ENCODE measurements around the gene UBL4A. TPM values are rescaled to one million over a fixed set of nuclear protein-coding genes. Genes with fewer than 3 reads are reported as not detected.
A peak's percentile ranks its signal among the peaks of the same experiment; 100 is the strongest.

UBL4A gene
- total RNA-seq, 3 donors from 2014 or later (not counting 1 experiment from before 2014, with no cell fraction given), result 11.7 to 22.4 (median 17.6) TPM

GRCh38 chrX:154445776-154446175, 40.6 kb downstream of the UBL4A start:
- Histone ChIP-seq H3K36me3 (ENCODE audit: control insufficient read depth, insufficient read depth, low read length) (peaks cover 27% of the 10 kb centered on the region), H3K27ac (ENCODE audit: low read length) (no peak overlapping the region), H3K4me3 (ENCODE audit: low read length) (no peak overlapping the region), H3K27me3 (ENCODE audit: control insufficient read depth, insufficient read depth, low read length) (no peaks in the 10 kb centered on the region), H3K4me1 (ENCODE audit: control insufficient read depth, insufficient read depth, low read length) (peaks cover 25% of the 10 kb centered on the region), H3K9me3 (ENCODE audit: control insufficient read depth, insufficient read depth, low read length) (no peaks in the 10 kb centered on the region)
- no peak for TF ChIP-seq CTCF (IDR thresholded peaks at IDR 0.05)
- Mint-ChIP-seq H3K4me3 (peak overlapping the region; percentile 40), H3K9me3 (no peaks in the 10 kb centered on the region), H3K36me3 (no peaks in the 10 kb centered on the region), H3K27me3 (ENCODE audit: low read depth in 2 of 2) (no peaks in the 10 kb centered on the region), H3K27ac (peak overlapping the region in 1 of 2 donors; percentile 62), H3K4me1 (peaks cover 0 to 8% of the 10 kb centered on the region in 2 donors)
- WGBS (ENCODE audit: insufficient coverage), result 98% methylated on average over 16 of the region's 16 CpGs
- ATAC-seq, result no peak
- DNase-seq, result no peak
- intact Hi-C loops (cut with micrococcal nuclease), result no loop called here

- peaks cover 25% of the 10 kb centered on the region for H3K4me1 ChIP-seq (ENCODE audit: control insufficient read depth, insufficient read depth, low read length)
- H3K36me3 Mint-ChIP-seq, result no peaks in the 10 kb centered on the region
- no peak overlapping the region for H3K27ac Mint-ChIP-seq
Measured at GRCh38 chrX:154444755-154445246, 41.6 kb downstream of the UBL4A start.

GRCh38 chrX:154443992-154444754, 42.2 kb downstream of the UBL4A start, which contains the start of gene FAM50A:
FAM50A (plus strand) TSS chrX:154444141; CDS start chrX:154444236, 95 bp downstream.
- H3K27ac Mint-ChIP-seq, result peak within 1 kb of the TSS; percentile 76 to 93

More at GRCh38 chrX:154444755-154445246, 41.6 kb downstream of the UBL4A start:
- Mint-ChIP-seq H3K27me3 (ENCODE audit: low read depth in 2 of 2) (no peaks in the 10 kb centered on the region), H3K4me3 (peak overlapping the region; percentile 31), H3K4me1 (peaks cover 0 to 8% of the 10 kb centered on the region in 2 donors), H3K9me3 (no peaks in the 10 kb centered on the region)
- intact Hi-C loops (cut with micrococcal nuclease), result loop anchor here (5.0 kb wide), 1 partner anchor 48 kb away; the partner anchor contains the start of gene RPL10
- Histone ChIP-seq H3K4me3 (ENCODE audit: low read length) (peak overlapping the region; percentile 56), H3K27ac (ENCODE audit: low read length) (peak overlapping the region; percentile 65), H3K36me3 (ENCODE audit: control insufficient read depth, insufficient read depth, low read length) (peaks cover 21% of the 10 kb centered on the region), H3K9me3 (ENCODE audit: control insufficient read depth, insufficient read depth, low read length) (no peaks in the 10 kb centered on the region), H3K27me3 (ENCODE audit: control insufficient read depth, insufficient read depth, low read length) (no peaks in the 10 kb centered on the region)
- no peak for TF ChIP-seq CTCF (IDR thresholded peaks at IDR 0.05)
- ATAC-seq (no peak), DNase-seq (no peak)
- 79% methylated on average over 9 of the region's 13 CpGs for WGBS (ENCODE audit: insufficient coverage)

More at GRCh38 chrX:154443992-154444754, 42.2 kb downstream of the UBL4A start, which contains the start of gene FAM50A:
- Mint-ChIP-seq H3K27me3 (ENCODE audit: low read depth in 2 of 2) (no peaks in the 10 kb centered on the region), H3K4me1 (peaks cover 0 to 8% of the 10 kb centered on the region in 2 donors), H3K4me3 (peak within 1 kb of the TSS; percentile 67), H3K9me3 (no peaks in the 10 kb centered on the region), H3K36me3 (no peaks in the 10 kb centered on the region)
- ATAC-seq (peak; percentile 92 to 93 (median 93)), DNase-seq (peak; percentile 74 to 84)
- peaks cover 21% of the 10 kb centered on the region for H3K36me3 ChIP-seq (ENCODE audit: control insufficient read depth, insufficient read depth, low read length)
- H3K9me3 ChIP-seq (ENCODE audit: control insufficient read depth, insufficient read depth, low read length), result no peaks in the 10 kb centered on the region
- H3K4me1 ChIP-seq (ENCODE audit: control insufficient read depth, insufficient read depth, low read length), result peaks cover 28% of the 10 kb centered on the region
- intact Hi-C loops (cut with micrococcal nuclease), result loop anchor here (5.0 kb wide), 1 partner anchor 47 kb away; the partner anchor contains the start of gene RPL10
- H3K27ac ChIP-seq (ENCODE audit: low read length), result peak within 1 kb of the TSS; percentile 77
- peak within 1 kb of the TSS; percentile 56 for H3K4me3 ChIP-seq (ENCODE audit: low read length)
- H3K27me3 ChIP-seq (ENCODE audit: control insufficient read depth, insufficient read depth, low read length), result no peaks in the 10 kb centered on the region
- WGBS (ENCODE audit: insufficient coverage), result 3% methylated on average over 94 of the region's 94 CpGs
- no peak for TF ChIP-seq CTCF (IDR thresholded peaks at IDR 0.05)
